Dendritic cell treated with granulocyte-macrophage colony-stimulating factor and Interleukin-4, amounts not matched to agents 40 ng/mL and 50 ng/mL, for 4 days (primary cell): ENCODE results near the gene SLC9A8.

Source experiments
- H3K27ac Mint-ChIP-seq: one replicate; pipeline ENCODE4 v1.8.0; 2022; ENCODE audit warnings: mild to moderate bottlenecking, mixed read lengths
- H3K27me3 Mint-ChIP-seq: one replicate; pipeline ENCODE4 v1.8.0; 2022; ENCODE audit warnings: mild to moderate bottlenecking, mixed read lengths
- H3K36me3 Mint-ChIP-seq: one replicate; pipeline ENCODE4 v1.8.0; 2022; ENCODE audit warnings: low read depth, mixed read lengths
- H3K4me1 Mint-ChIP-seq: one replicate; pipeline ENCODE4 v1.8.0; 2022; ENCODE audit warnings: low read depth, mixed read lengths
- H3K4me3 Mint-ChIP-seq: one replicate; pipeline ENCODE4 v1.8.0; 2022; ENCODE audit warnings: mild to moderate bottlenecking, moderate library complexity, mixed read lengths
- H3K9me3 Mint-ChIP-seq: one replicate; pipeline ENCODE4 v1.8.0; 2022; ENCODE audit warnings: mixed read lengths
- intact Hi-C: fragments of 100-400 bp; cut with micrococcal nuclease; formaldehyde crosslinking; loops from one replicate; pipeline ENCODE4 v1.15.0; 2022

The SLC9A8 gene

DNA sequence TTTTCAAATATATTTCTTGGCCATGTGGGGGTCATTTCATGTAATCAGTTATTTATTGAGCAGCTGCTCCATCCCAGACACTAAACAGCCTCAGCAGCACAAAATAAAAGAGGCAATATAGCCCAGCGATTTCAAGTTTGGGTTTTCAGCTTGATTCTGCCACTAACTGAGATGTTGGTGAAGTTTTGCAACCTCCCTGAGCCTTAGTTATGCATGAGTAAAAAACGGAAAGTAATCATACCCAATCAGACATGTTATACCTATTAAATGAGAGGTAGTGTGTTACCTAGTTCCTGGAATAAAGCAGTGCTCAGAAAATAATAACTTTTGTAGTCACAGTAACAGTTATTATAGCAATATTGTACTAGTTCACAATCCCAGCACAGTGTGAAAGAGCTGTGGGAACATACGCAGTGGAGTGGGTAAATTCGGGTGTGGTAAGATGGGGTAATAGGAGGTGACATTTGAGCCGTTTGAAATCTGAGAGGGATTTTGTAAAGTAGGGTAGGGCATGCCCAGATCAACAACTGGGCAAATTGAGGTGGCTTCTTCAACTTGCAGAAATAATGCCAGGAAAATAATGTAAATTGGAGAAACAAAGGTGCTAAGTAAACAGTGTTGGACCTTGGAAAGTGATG lies 1.5 kb downstream of the SLC9A8 start:
- Mint-ChIP-seq H3K9me3 (no peaks in the 10 kb centered on the region), H3K4me1 (peaks cover 33% of the 10 kb centered on the region), H3K4me3 (no peak overlapping the region), H3K27me3 (no peaks in the 10 kb centered on the region), H3K27ac (peak overlapping the region; percentile 99), H3K36me3 (peaks cover 43% of the 10 kb centered on the region)
- intact Hi-C loops: loop anchor here (5.0 to 10.0 kb wide), 2 partner anchors 102 to 139 kb away; partner anchors contain the start of gene B4GALT5

GRCh38 chr20:49818816-49819215 lies 6.2 kb downstream of the SLC9A8 start:
- Mint-ChIP-seq H3K27me3 (no peaks in the 10 kb centered on the region), H3K36me3 (peaks cover 67% of the 10 kb centered on the region)
- intact Hi-C loops: loop anchor here (10.0 kb wide), 1 partner anchor 144 kb away; no protein-coding TSS in a partner anchor

GRCh38 chr20:49819702-49820101 lies 7.1 kb downstream of the SLC9A8 start:
- Mint-ChIP-seq H3K4me1 (peaks cover 25% of the 10 kb centered on the region), H3K27me3 (no peaks in the 10 kb centered on the region), H3K9me3 (no peaks in the 10 kb centered on the region), H3K36me3 (peaks cover 72% of the 10 kb centered on the region), H3K27ac (peak overlapping the region; percentile 60), H3K4me3 (no peak overlapping the region)
- intact Hi-C loops: loop anchor here (5.0 to 10.0 kb wide), 2 partner anchors 32 to 145 kb away; no protein-coding TSS in a partner anchor

More at GRCh38 chr20:49818816-49819215, 6.2 kb downstream of the SLC9A8 start:
- H3K4me3 Mint-ChIP-seq: no peak overlapping the region
- no peaks in the 10 kb centered on the region for H3K9me3 Mint-ChIP-seq
- peak overlapping the region; percentile 60 for H3K27ac Mint-ChIP-seq
- peaks cover 34% of the 10 kb centered on the region for H3K4me1 Mint-ChIP-seq

DNA sequence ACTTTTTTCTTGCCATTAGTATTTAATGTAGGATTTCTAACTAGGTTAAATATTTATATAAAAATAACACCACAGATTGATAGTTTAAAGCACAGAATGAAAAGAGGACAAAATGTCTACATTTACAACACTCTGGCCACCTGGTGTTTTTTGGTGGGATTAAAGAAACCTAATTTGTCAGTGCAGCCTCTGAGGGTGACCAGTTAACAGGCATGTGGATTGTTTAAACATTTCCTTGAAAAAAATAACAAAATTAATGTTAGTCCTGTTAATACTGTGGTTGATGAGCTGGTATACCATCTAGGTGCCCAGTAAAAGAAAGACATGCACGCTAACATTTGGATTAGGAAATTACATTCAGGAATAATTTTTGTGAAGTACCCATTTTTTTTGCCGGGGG lies 8.8 kb downstream of the SLC9A8 start:
- peaks cover 20% of the 10 kb centered on the region for H3K4me1 Mint-ChIP-seq

DNA sequence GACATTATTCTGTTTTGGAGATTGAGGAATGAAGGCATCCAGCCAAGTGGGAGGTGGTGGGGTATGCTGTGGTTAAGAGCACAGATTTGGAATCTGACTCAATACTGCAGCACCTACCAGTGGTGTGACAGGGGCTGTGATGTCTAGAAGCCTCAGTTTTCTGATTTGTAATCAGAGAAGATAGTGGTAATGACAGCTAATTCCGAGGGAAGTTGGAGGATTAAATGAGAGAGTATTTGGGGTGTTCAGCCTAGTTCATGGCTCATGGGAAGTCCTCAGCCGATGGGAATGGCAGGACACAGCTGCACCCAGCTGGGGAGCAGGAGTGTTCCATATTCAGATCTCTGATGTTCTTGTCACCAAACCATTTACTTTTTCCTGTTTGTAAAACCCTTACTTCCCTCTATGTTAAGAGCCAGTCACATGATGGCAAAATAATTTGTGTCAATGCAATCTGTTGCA lies 9.3 kb downstream of the SLC9A8 start:
- Mint-ChIP-seq H3K9me3 (no peaks in the 10 kb centered on the region), H3K27me3 (no peaks in the 10 kb centered on the region), H3K4me1 (peaks cover 20% of the 10 kb centered on the region), H3K36me3 (peaks cover 71% of the 10 kb centered on the region), H3K27ac (peak overlapping the region; percentile 56), H3K4me3 (no peak overlapping the region)
- intact Hi-C loops: loop anchor here (5.0 kb wide), 1 partner anchor 35 kb away; no protein-coding TSS in a partner anchor

More for the DNA sequence above, 8.8 kb downstream of the SLC9A8 start:
- Mint-ChIP-seq H3K9me3 (no peaks in the 10 kb centered on the region), H3K27ac (peak overlapping the region; percentile 56), H3K36me3 (peaks cover 71% of the 10 kb centered on the region), H3K27me3 (no peaks in the 10 kb centered on the region), H3K4me3 (no peak overlapping the region)
- intact Hi-C loops: loop anchor here (5.0 kb wide), 1 partner anchor 34 kb away; no protein-coding TSS in a partner anchor

DNA sequence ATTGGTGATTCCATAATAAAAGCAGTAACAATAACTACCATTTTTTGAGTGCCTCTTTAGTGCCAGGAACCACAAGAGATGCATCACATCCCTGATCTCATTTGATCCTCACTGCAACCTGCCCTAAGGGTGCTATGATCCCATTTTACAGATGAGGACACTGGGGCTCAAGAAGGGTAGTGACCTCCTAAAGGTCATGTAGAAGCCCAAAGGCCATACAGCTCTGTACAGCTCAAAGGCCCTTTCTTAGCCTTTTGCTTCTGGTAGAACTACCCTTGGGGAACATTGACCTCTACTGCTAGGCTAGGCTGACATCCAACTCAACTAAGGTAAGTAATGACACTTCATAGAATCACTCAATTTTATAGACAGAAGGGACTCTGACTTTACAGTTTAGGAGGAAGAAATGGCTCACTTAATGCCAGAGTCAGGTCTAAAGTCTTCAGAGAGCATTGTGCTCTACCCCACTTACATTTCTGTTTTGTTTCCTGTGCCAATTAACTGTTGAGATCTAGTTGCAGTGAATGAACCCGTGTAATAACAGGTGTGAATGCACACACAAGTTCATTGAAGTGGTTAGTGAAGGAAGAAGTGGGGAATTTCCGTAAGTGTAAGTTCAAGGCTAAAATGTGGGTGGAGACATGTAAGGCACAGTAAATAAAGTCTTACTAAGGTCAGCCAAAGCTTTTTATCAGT lies 10.7 kb downstream of the SLC9A8 start:
- Mint-ChIP-seq H3K27ac (peak overlapping the region; percentile 27), H3K4me3 (no peak overlapping the region), H3K27me3 (no peaks in the 10 kb centered on the region), H3K4me1 (peaks cover 20% of the 10 kb centered on the region), H3K36me3 (peaks cover 74% of the 10 kb centered on the region), H3K9me3 (no peaks in the 10 kb centered on the region)
- intact Hi-C loops: loop anchor here (5.0 kb wide), 1 partner anchor 36 kb away; no protein-coding TSS in a partner anchor

GRCh38 chr20:49824206-49824605 lies 11.6 kb downstream of the SLC9A8 start:
- no peaks in the 10 kb centered on the region for H3K27me3 Mint-ChIP-seq
- intact Hi-C loops: loop anchor here (5.0 kb wide), 1 partner anchor 37 kb away; no protein-coding TSS in a partner anchor
- H3K9me3 Mint-ChIP-seq: no peaks in the 10 kb centered on the region
- no peak overlapping the region for H3K4me3 Mint-ChIP-seq
- H3K27ac Mint-ChIP-seq: no peak overlapping the region
- H3K36me3 Mint-ChIP-seq: peaks cover 79% of the 10 kb centered on the region
- H3K4me1 Mint-ChIP-seq: peaks cover 20% of the 10 kb centered on the region

- H3K36me3 Mint-ChIP-seq: peaks cover 79% of the 10 kb centered on the region
- intact Hi-C loops: no loop called here
Measured at GRCh38 chr20:49825521-49826033, 12.9 kb downstream of the SLC9A8 start.

GRCh38 chr20:49831022-49831769 lies 18.6 kb downstream of the SLC9A8 start:
- peaks cover 23% of the 10 kb centered on the region for H3K4me1 Mint-ChIP-seq
- intact Hi-C loops: no loop called here
- H3K4me3 Mint-ChIP-seq: no peak overlapping the region
- H3K9me3 Mint-ChIP-seq: no peaks in the 10 kb centered on the region
- H3K27me3 Mint-ChIP-seq: no peaks in the 10 kb centered on the region
- H3K36me3 Mint-ChIP-seq: peaks cover 65% of the 10 kb centered on the region
- no peak overlapping the region for H3K27ac Mint-ChIP-seq

More at GRCh38 chr20:49825521-49826033, 12.9 kb downstream of the SLC9A8 start:
- no peak overlapping the region for H3K4me3 Mint-ChIP-seq
- H3K9me3 Mint-ChIP-seq: no peaks in the 10 kb centered on the region
- no peaks in the 10 kb centered on the region for H3K27me3 Mint-ChIP-seq
- no peak overlapping the region for H3K27ac Mint-ChIP-seq
- H3K4me1 Mint-ChIP-seq: peaks cover 20% of the 10 kb centered on the region

DNA sequence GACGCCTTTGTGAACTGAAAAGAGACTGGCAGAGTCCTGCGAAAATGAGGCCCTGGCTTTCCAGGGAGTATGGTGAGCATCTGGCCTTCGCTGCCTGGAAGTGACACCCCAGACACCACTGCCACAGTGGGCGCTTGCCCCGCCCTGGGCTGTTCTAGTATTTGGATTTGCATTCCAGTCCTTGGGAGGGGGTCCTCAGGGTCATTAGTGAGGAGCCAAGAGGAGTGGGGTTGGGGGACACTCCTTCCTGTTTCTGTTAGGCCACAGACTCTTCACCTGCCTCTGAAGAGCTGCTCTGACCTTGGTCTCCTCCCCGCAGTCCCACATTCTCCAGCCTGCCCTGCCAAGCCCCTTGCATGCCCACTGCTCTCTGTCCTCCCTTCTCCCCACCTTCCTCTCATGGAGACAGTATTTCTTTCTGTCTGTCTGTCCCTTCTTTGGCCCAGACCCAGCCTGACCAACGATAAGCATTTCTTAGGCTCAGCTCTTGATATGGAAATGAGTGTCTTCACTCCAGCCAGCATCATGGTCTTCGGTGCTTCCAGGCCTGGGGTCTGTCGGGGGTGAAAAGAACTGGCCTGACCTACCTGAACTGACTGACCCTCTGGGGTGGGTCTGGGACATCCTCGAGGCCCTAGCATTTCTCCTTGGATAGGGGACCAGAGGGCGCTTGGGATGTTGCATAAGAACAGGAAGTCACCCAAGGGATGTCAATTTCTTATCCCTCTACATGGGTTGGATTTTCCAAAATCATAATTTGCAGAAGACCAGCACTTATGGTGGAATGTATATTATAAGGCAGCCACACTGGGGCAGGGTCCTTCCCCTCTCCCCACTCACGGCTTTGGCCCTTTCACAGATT lies 19.4 kb downstream of the SLC9A8 start:
- Mint-ChIP-seq H3K27me3 (no peaks in the 10 kb centered on the region), H3K27ac (peak overlapping the region; percentile 6), H3K4me3 (no peak overlapping the region), H3K9me3 (no peaks in the 10 kb centered on the region), H3K36me3 (peaks cover 62% of the 10 kb centered on the region), H3K4me1 (peaks cover 23% of the 10 kb centered on the region)
- intact Hi-C loops: no loop called here

- intact Hi-C loops: no loop called here
- no peak overlapping the region for H3K4me3 Mint-ChIP-seq
- H3K36me3 Mint-ChIP-seq: peaks cover 59% of the 10 kb centered on the region
- peaks cover 23% of the 10 kb centered on the region for H3K4me1 Mint-ChIP-seq
- no peaks in the 10 kb centered on the region for H3K27me3 Mint-ChIP-seq
- H3K9me3 Mint-ChIP-seq: no peaks in the 10 kb centered on the region
- peak overlapping the region; percentile 43 for H3K27ac Mint-ChIP-seq
Measured at GRCh38 chr20:49832632-49833327, 20.2 kb downstream of the SLC9A8 start.

- H3K4me1 Mint-ChIP-seq: peaks cover 23% of the 10 kb centered on the region
- no peaks in the 10 kb centered on the region for H3K27me3 Mint-ChIP-seq
- H3K36me3 Mint-ChIP-seq: peaks cover 62% of the 10 kb centered on the region
- H3K27ac Mint-ChIP-seq: no peak overlapping the region
- no peaks in the 10 kb centered on the region for H3K9me3 Mint-ChIP-seq
- no peak overlapping the region for H3K4me3 Mint-ChIP-seq
- intact Hi-C loops: no loop called here
Measured at GRCh38 chr20:49833483-49833882, 20.9 kb downstream of the SLC9A8 start.
